Esophagus muscularis mucosa (tissue), 4 donors: ENCODE data around the gene OXCT2. TPM values are rescaled to one million over a fixed set of nuclear protein-coding genes. Genes with fewer than 3 reads are reported as not detected.

Experiments
- DNase-seq: peaks from one replicate; pipeline ENCODE4 v3.0.0-alpha.2; 2017; ENCODE audit errors: extremely low spot score
- H3K27ac ChIP-seq, 4 donors: fragments of 200-600 bp; sonication (generic); replicated peaks in 1 of 4; 1 replicate in 3 of 4; 2 replicates in 1 of 4; pipeline ENCODE4 v1.5.1; 2016 to 2019; ENCODE audit warnings: mild to moderate bottlenecking in 1 of 4
- H3K27me3 ChIP-seq, 4 donors: fragments of 200-600 bp; sonication (generic); one replicate each; pipeline versions ENCODE4 v1.5.1 to v1.6.0; 2016 to 2019
- H3K36me3 ChIP-seq, 4 donors: fragments of 200-600 bp; sonication (generic); one replicate each; pipeline ENCODE4 v1.5.1; 2016 to 2019
- H3K4me1 ChIP-seq, 4 donors: fragments of 200-600 bp; sonication (generic); one replicate each; pipeline ENCODE4 v1.5.1; 2016 to 2019
- H3K4me3 ChIP-seq, 4 donors: fragments of 200-600 bp; sonication (generic); 1 replicate in 2 of 4; 2 replicates in 2 of 4; pipeline ENCODE4 v1.5.1; 2016 to 2019; ENCODE audit warnings: mild to moderate bottlenecking in 4 of 4, moderate library complexity in 1 of 4
- H3K9me3 ChIP-seq, 4 donors: fragments of 200-600 bp; sonication (generic); 1 replicate in 3 of 4; 2 replicates in 1 of 4; pipeline ENCODE4 v1.5.1; 2016 to 2019
- EP300 ChIP-seq: sonication (generic); formaldehyde crosslinking; IDR thresholded peaks from one replicate; pipeline ENCODE4 v1.6.1; 2017; ENCODE audit warnings: antibody characterized with exemption
- POLR2A ChIP-seq: fragments of 450-650 bp; IDR thresholded peaks from one replicate; pipeline ENCODE4 v1.6.1; 2017; ENCODE audit warnings: antibody characterized with exemption, moderate library complexity, mild to moderate bottlenecking, low read depth
- POLR2AphosphoS5 ChIP-seq, 2 donors: sonication (generic); formaldehyde crosslinking; IDR thresholded peaks; one replicate each; pipeline ENCODE4 v1.6.1; 2017; ENCODE audit warnings: antibody characterized with exemption in 2 of 2
- WGBS: methylation state at CpG from one replicate; pipeline ENCODE4 v1.1.5; 2018; 5-methylcytosine and 5-hydroxymethylcytosine counted together
- intact Hi-C: fragments of 100-400 bp; cut with DNase I; formaldehyde crosslinking; loops from one replicate; pipeline ENCODE4 v1.15.1; 2023
- total RNA-seq, 4 donors: library from RNA; depleted of rRNA; stranded (reverse); fragments of >200 nt; gene quantifications; one replicate each; pipeline versions ENCODE4 v1.1.0 to v1.2.1, GENCODE V29; 2016
- TF ChIP-seq, protein P1 (sequence below), 3 experiments: fragments of 200-600 bp in 2 of 3; fragments of 450-650 bp in 1 of 3; sonication (generic) in 2 of 3; IDR thresholded peaks; one replicate each; pipeline ENCODE4 v1.5.1; 2017 to 2019; ENCODE audit warnings: antibody characterized with exemption in 3 of 3, mild to moderate bottlenecking in 2 of 3, moderate library complexity in 1 of 3

OXCT2 gene
- total RNA-seq, 4 donors from 2014 or later = 0.65 to 1.4 (median 0.83) TPM

DNA sequence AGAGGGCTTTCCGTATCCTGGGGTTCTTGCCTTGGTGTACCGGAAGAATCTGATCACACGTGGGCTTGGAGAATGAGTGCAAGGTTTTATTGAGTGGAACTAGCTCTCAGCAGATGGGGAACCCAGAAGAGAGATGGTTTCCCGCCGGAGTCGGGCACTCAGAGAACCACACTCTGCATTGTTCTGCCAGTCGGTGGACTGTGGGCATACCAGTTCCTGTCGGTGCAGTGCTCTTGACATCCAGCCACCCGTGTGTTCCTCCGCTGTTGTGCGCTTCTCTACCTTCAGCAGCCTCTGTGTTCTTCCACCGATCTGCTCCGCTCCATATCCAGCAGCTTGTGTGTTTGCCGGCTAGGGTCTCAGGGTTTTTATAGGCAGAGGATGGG, 43.2 kb downstream of the OXCT2 start:
- intact Hi-C loops = no loop called here
- WGBS = 77% methylated on average over 14 of the region's 14 CpGs

DNA sequence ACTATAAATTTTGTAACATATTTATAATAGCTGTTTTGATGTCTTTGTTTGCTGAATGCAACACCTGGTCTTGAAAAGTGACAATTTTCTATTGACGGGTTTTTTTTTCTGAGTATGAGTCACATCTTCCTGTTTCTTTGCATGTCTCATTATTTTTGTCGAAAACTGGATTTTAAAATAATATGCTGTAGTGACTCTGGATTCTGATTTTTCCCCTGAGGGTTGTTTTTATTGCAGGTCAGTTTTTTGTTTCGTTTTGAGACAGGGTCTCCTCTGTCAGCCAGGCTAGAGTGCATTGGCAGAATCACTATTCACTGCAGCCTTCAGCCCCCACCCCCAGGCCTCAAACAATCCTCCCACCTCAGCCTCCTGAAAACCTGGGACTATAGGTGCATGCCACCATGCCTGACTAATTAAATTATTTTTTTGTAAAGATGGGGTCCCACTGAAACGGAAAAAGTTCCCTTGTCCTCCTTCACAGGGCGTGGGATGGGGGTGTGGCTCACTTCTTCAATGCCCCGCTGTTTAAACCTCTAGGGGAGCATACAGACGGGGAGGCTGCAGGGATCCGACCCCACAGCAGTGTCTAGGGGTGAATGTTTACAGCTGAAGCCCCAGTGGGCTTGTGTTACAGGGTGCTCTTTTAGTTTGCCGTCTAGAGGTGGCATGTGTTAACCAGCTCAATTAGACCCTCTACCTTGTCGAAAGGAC, 43.8 kb downstream of the OXCT2 start:
- 55% methylated on average over 10 of the region's 10 CpGs for WGBS
- Histone ChIP-seq H3K27ac (no peak overlapping the region), H3K9me3 (no peaks in the 10 kb centered on the region), H3K27me3 (peaks cover 0 to 45% (median 8%) of the 10 kb centered on the region in 4 donors), H3K36me3 (no peaks in the 10 kb centered on the region), H3K4me1 (no peaks in the 10 kb centered on the region), H3K4me3 (no peak overlapping the region)
- peak; percentile 29 for DNase-seq
- intact Hi-C loops = no loop called here
- TF ChIP-seq POLR2AphosphoS5 (IDR thresholded peaks at IDR 0.05) (no peak), POLR2A (no peak), EP300 (no peak)
- TF ChIP-seq, protein P1, sequence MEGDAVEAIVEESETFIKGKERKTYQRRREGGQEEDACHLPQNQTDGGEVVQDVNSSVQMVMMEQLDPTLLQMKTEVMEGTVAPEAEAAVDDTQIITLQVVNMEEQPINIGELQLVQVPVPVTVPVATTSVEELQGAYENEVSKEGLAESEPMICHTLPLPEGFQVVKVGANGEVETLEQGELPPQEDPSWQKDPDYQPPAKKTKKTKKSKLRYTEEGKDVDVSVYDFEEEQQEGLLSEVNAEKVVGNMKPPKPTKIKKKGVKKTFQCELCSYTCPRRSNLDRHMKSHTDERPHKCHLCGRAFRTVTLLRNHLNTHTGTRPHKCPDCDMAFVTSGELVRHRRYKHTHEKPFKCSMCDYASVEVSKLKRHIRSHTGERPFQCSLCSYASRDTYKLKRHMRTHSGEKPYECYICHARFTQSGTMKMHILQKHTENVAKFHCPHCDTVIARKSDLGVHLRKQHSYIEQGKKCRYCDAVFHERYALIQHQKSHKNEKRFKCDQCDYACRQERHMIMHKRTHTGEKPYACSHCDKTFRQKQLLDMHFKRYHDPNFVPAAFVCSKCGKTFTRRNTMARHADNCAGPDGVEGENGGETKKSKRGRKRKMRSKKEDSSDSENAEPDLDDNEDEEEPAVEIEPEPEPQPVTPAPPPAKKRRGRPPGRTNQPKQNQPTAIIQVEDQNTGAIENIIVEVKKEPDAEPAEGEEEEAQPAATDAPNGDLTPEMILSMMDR (IDR thresholded peaks at IDR 0.05) = no peak

More for the DNA sequence above, 43.2 kb downstream of the OXCT2 start:
- H3K27me3 ChIP-seq = peaks cover 0 to 45% (median 8%) of the 10 kb centered on the region in 4 donors
- no peak overlapping the region for H3K4me3 ChIP-seq
- TF ChIP-seq POLR2A (no peak), POLR2AphosphoS5 (IDR thresholded peaks at IDR 0.05) (no peak), EP300 (no peak)
- TF ChIP-seq, protein P1 (IDR thresholded peaks at IDR 0.05) = no peak
- H3K27ac ChIP-seq = no peak overlapping the region
- no peaks in the 10 kb centered on the region for H3K9me3 ChIP-seq
- peak; percentile 17 for DNase-seq
- H3K4me1 ChIP-seq = peaks cover 0 to 4% (median 2%) of the 10 kb centered on the region in 4 donors
- no peaks in the 10 kb centered on the region for H3K36me3 ChIP-seq

DNA sequence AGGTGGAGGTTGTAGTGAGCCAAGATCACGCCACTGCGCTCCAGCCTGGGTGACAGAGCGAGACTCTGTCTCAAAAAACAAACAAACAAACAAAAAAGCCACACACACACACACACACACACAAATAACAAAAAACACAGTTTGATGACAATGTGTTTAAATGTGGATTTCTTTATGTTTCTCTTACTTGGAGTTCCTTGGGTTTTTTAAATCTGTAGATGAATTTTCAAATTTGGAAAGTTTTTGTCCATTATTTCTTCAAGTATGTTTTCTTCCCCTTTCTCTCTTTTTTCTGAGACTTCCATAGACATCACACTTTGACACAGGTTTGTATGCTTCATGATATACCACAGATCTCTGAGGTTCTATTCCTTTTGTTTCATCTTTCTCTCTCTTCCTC, 44.5 kb downstream of the OXCT2 start:
- no peaks in the 10 kb centered on the region for H3K36me3 ChIP-seq
- no peak overlapping the region for H3K4me3 ChIP-seq
- intact Hi-C loops = no loop called here
- peaks cover 0 to 45% (median 8%) of the 10 kb centered on the region in 4 donors for H3K27me3 ChIP-seq
- H3K4me1 ChIP-seq = no peaks in the 10 kb centered on the region
- TF ChIP-seq POLR2A (no peak), EP300 (no peak), POLR2AphosphoS5 (IDR thresholded peaks at IDR 0.05) (no peak)
- TF ChIP-seq, protein P1 (IDR thresholded peaks at IDR 0.05) = no peak
- no peak overlapping the region for H3K27ac ChIP-seq
- WGBS = 71% methylated on average over 3 of the region's 3 CpGs
- DNase-seq = no peak
- H3K9me3 ChIP-seq = no peaks in the 10 kb centered on the region

DNA sequence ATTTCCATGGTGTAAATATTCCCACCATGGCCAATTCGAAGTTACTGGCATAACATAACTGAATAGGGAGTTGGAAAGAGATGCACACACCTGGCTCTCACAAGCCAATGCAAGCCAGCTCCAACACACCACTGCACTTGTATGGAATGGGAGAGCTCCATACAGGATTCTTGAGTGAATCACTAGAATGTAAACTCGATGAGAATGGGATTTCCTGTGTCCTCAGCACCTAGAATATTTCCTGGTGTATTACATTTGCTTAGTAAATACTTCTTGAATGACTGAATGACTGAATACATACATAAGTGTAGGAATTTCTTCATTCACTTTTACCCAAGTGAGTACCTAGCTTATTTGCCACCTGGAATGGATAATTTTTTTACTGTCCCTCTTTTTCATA, 48.7 kb downstream of the OXCT2 start:
- peaks cover 0 to 32% (median 0%) of the 10 kb centered on the region in 4 donors for H3K27me3 ChIP-seq
- H3K27ac ChIP-seq = no peak overlapping the region
- peak; percentile 37 for DNase-seq
- no peaks in the 10 kb centered on the region for H3K9me3 ChIP-seq
- peaks cover 0 to 3% (median 0%) of the 10 kb centered on the region in 4 donors for H3K4me1 ChIP-seq
- TF ChIP-seq EP300 (no peak), POLR2A (no peak), POLR2AphosphoS5 (IDR thresholded peaks at IDR 0.05) (no peak)
- TF ChIP-seq, protein P1 (IDR thresholded peaks at IDR 0.05) = no peak
- 40% methylated on average over 2 of the region's 2 CpGs for WGBS
- no peak overlapping the region for H3K4me3 ChIP-seq
- intact Hi-C loops = loop anchor here (5.0 kb wide), 1 partner anchor 70 kb away; no protein-coding TSS in a partner anchor
- no peaks in the 10 kb centered on the region for H3K36me3 ChIP-seq
